ENCODE results near the gene NT5E.

The NT5E gene

GRCh38 chr6:85464260-85464644 is 14.4 kb downstream of the NT5E start:
- H3K4me3 ChIP-seq (ENCODE audit: low read length), result peak overlapping the region; percentile 9
- peak; percentile 81 for DNase-seq (ENCODE audit: low read depth)
- TF ChIP-seq, protein P1, sequence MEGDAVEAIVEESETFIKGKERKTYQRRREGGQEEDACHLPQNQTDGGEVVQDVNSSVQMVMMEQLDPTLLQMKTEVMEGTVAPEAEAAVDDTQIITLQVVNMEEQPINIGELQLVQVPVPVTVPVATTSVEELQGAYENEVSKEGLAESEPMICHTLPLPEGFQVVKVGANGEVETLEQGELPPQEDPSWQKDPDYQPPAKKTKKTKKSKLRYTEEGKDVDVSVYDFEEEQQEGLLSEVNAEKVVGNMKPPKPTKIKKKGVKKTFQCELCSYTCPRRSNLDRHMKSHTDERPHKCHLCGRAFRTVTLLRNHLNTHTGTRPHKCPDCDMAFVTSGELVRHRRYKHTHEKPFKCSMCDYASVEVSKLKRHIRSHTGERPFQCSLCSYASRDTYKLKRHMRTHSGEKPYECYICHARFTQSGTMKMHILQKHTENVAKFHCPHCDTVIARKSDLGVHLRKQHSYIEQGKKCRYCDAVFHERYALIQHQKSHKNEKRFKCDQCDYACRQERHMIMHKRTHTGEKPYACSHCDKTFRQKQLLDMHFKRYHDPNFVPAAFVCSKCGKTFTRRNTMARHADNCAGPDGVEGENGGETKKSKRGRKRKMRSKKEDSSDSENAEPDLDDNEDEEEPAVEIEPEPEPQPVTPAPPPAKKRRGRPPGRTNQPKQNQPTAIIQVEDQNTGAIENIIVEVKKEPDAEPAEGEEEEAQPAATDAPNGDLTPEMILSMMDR (conservative IDR thresholded peaks at IDR 0.05; ENCODE audit: low read depth, low read length), result no peak

- no peak overlapping the region for H3K4me3 ChIP-seq (ENCODE audit: low read length)
- DNase-seq (ENCODE audit: low read depth), result no peak
- TF ChIP-seq, protein P1 (conservative IDR thresholded peaks at IDR 0.05; ENCODE audit: low read depth, low read length), result no peak
Measured at GRCh38 chr6:85464722-85465150, 14.9 kb downstream of the NT5E start.

- H3K4me3 ChIP-seq (ENCODE audit: low read length), result no peak overlapping the region
- no peak for DNase-seq (ENCODE audit: low read depth)
- TF ChIP-seq, protein P1 (conservative IDR thresholded peaks at IDR 0.05; ENCODE audit: low read depth, low read length), result no peak
Measured at GRCh38 chr6:85465762-85466161, 15.9 kb downstream of the NT5E start.

DNA sequence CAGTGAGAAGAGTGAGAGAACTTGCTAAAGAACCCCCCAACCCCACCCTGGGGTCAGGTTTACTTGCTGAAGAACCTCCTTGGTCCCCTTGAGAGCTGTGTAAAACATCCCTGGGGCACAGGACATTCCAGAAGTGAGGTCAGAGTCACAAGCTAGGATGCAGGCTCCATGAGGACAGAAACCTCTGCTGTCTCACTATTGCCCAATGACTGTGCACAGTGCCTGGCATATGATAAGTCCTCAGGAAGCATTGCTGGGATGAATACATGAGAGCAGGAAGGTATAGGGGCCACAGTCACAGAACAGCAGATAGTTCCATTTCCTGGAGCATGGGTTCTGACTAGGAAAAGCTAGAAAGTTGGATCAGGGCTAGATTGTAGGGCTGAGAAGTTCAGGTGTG is 18.4 kb downstream of the NT5E start:
- DNase-seq (ENCODE audit: low read depth), result no peak
- H3K4me3 ChIP-seq (ENCODE audit: low read length), result no peak overlapping the region
- TF ChIP-seq, protein P1 (conservative IDR thresholded peaks at IDR 0.05; ENCODE audit: low read depth, low read length), result no peak

GRCh38 chr6:85469276-85470022 is 19.6 kb downstream of the NT5E start:
- TF ChIP-seq, protein P1 (conservative IDR thresholded peaks at IDR 0.05; ENCODE audit: low read depth, low read length), result no peak
- DNase-seq (ENCODE audit: low read depth), result no peak
- no peak overlapping the region for H3K4me3 ChIP-seq (ENCODE audit: low read length)

GRCh38 chr6:85470023-85470410 is 20.1 kb downstream of the NT5E start:
- no peak for DNase-seq (ENCODE audit: low read depth)
- TF ChIP-seq, protein P1 (conservative IDR thresholded peaks at IDR 0.05; ENCODE audit: low read depth, low read length), result no peak
- H3K4me3 ChIP-seq (ENCODE audit: low read length), result no peak overlapping the region

DNA sequence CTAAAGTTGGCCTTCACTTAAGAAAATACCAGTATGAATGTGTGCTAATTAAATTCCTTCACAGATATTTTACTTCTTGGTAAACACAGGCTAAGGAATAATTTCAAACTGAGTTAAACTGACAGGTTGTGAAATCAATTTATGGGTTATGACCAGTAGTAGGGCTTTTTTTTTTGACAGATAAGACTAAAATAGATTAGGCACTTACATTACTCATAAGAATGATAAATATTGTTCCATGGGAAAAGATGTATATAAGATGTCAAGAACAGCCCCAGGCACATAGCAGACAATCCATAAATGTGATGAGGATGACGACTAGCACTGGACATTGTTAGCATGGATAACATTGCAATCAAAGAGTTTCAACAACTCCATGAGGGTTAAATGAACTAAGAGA is 22.9 kb downstream of the NT5E start:
- H3K4me3 ChIP-seq (ENCODE audit: low read length), result no peak overlapping the region
- TF ChIP-seq, protein P1 (conservative IDR thresholded peaks at IDR 0.05; ENCODE audit: low read depth, low read length), result no peak
- DNase-seq (ENCODE audit: low read depth), result peak; percentile 90
